Psoas muscle (tissue), 8 donors: ENCODE measurements around the gene SLC35E4. TPM values are rescaled to one million over a fixed set of nuclear protein-coding genes. Genes with fewer than 3 reads are reported as not detected.

ENCODE experiments used
- ATAC-seq, 4 donors: fragments of 200-7000 bp; cut with Tn5 transposase; one replicate each; pipeline ENCODE4 v1.9.1; 2020; ENCODE audit warnings: moderate library complexity in 3 of 4, mild to moderate bottlenecking in 2 of 4
- DNase-seq, 2 donors: peaks; one replicate each; pipeline ENCODE4 v3.0.0-alpha.2; 2020
- H3K27ac ChIP-seq: fragments of 200-600 bp; one replicate; pipeline ENCODE4 v1.8.0; 2022
- H3K27me3 ChIP-seq, 3 donors: fragments of 200-600 bp in 1 of 3; one replicate each; pipeline versions ENCODE4 v1.6.1 to v1.8.0; 2013 to 2022; ENCODE audit warnings: low read length in 2 of 3, mild to moderate bottlenecking in 2 of 3, moderate library complexity in 1 of 3; ENCODE audit not compliant: insufficient read depth in 3 of 3
- H3K36me3 ChIP-seq, 2 donors: fragments of 200-600 bp in 1 of 2; one replicate each; pipeline versions ENCODE4 v1.6.1 to v1.8.0; 2013 to 2022; ENCODE audit warnings: low read depth in 1 of 2, mild to moderate bottlenecking in 1 of 2, moderate library complexity in 1 of 2; ENCODE audit not compliant: insufficient read depth in 1 of 2
- H3K4me1 ChIP-seq: fragments of 200-600 bp; one replicate; pipeline ENCODE4 v1.8.0; 2022
- H3K4me3 ChIP-seq: fragments of 200-600 bp; one replicate; pipeline ENCODE4 v1.8.0; 2022; ENCODE audit warnings: mild to moderate bottlenecking
- H3K9me3 ChIP-seq: fragments of 200-600 bp; one replicate; pipeline ENCODE4 v1.8.0; 2022
- CTCF ChIP-seq: fragments of 200-600 bp; IDR thresholded peaks from one replicate; pipeline ENCODE4 v1.8.0; 2022; ENCODE audit warnings: antibody characterized with exemption
- WGBS, 3 donors: extraction: QIAGEN DNeasy Blood & Tissue Kit; methylation state at CpG; one replicate each; pipeline versions ENCODE4 v1.1.6 to v1.1.7; 2013; 5-methylcytosine and 5-hydroxymethylcytosine counted together
- intact Hi-C, 2 donors: fragments of 100-400 bp; cut with DNase I; formaldehyde crosslinking; loops; one replicate each; pipeline versions ENCODE4 v1.11.0 to v1.14.2; 2022
- polyA plus RNA-seq, 3 donors: library from polyadenylated mRNA; stranded (reverse); fragments of 200-250 nt; gene quantifications; one replicate each; pipeline ENCODE4 v1.2.3, GENCODE V29; 2013
- total RNA-seq, 4 donors: library from RNA; stranded (reverse); fragmentation: NEBNext Ultra II Directional in 2 of 4; extraction: Animal tissue kit (Norgen Biotek cat#: 25700) in 2 of 4; gene quantifications; one replicate each; pipeline versions ENCODE4 v1.2.1 to v1.2.4, GENCODE V29; 2021 to 2023
- donor health status: healthy with polysubstance abuse.
- donor health status: DM: no; HTN: no; CAD: no; lungs with moderate emphysema.
- donor health status: Bipolar disorder and iron deficiency.
- donor health status: healthy.
- donor health status: DM: yes; HTN: yes; CAD: no.
- donor health status: DM: no; HTN: no; CAD: no.
- donor health status: DM: no; HTN: no; CAD: no.
- donor health status: DM: yes; HTN: yes; CAD: no.

The SLC35E4 gene
- total and polyA plus RNA-seq, 7 donors: 2.6 to 11.5 (median 6.8) TPM

GRCh38 chr22:30694171-30694639 lies 58.6 kb downstream of the SLC35E4 start:
- WGBS, 3 donors: 1% methylated on average over 29 to 38 of the region's 38 CpGs
- ATAC-seq (peak; percentile 68 to 82 (median 70)), DNase-seq (peak; percentile 44 to 76)
- intact Hi-C loops: no loop called here
- Histone ChIP-seq H3K9me3 (no peaks in the 10 kb centered on the region), H3K36me3 (no peaks in the 10 kb centered on the region), H3K27ac (peak overlapping the region; percentile 47), H3K4me1 (peaks cover 7% of the 10 kb centered on the region), H3K27me3 (peaks cover 0 to 7% (median 0%) of the 10 kb centered on the region in 3 donors), H3K4me3 (peak overlapping the region; percentile 73)
- TF ChIP-seq CTCF: no peak

- no peaks in the 10 kb centered on the region for H3K36me3 ChIP-seq
- WGBS, 3 donors: 3 to 8% (median 4%) methylated on average over 19 to 87 of the region's 88 CpGs
- H3K4me1 ChIP-seq: peaks cover 7% of the 10 kb centered on the region
- intact Hi-C loops: loop anchor here (5.0 kb wide), 1 partner anchor 57 kb away; the partner anchor contains the start of gene SLC35E4 (in 2 of the 2)
- peak within 1 kb of the TSS; percentile 74 for H3K4me3 ChIP-seq
- peaks cover 0 to 7% (median 0%) of the 10 kb centered on the region in 3 donors for H3K27me3 ChIP-seq
- H3K9me3 ChIP-seq: no peaks in the 10 kb centered on the region
- DNase-seq (peak; percentile 44 to 64), ATAC-seq (peak; percentile 72 to 81 (median 78))
- H3K27ac ChIP-seq: peak within 1 kb of the TSS; percentile 76
- peak; percentile 13 for TF ChIP-seq CTCF
These were observed 59.2 kb downstream of the SLC35E4 start, which contains the start of gene OSBP2 for GRCh38 chr22:30694640-30695350. Gene OSBP2, plus strand, starts transcription at chr22:30694874. Its CDS starts 36 bp downstream, at chr22:30694910.

- no peak for TF ChIP-seq CTCF
- Histone ChIP-seq H3K27ac (peak overlapping the region; percentile 76), H3K36me3 (no peaks in the 10 kb centered on the region), H3K4me1 (peaks cover 7% of the 10 kb centered on the region), H3K9me3 (no peaks in the 10 kb centered on the region), H3K4me3 (peak overlapping the region; percentile 74), H3K27me3 (peaks cover 0 to 7% (median 0%) of the 10 kb centered on the region in 3 donors)
- 62 to 69% (median 62%) methylated on average over 15 of the region's 15 CpGs for WGBS, 3 donors
- intact Hi-C loops: loop anchor here (5.0 kb wide), 1 partner anchor 58 kb away; the partner anchor contains the start of gene SLC35E4 (in 2 of the 2)
- DNase-seq (peak in 1 of 2 donors; percentile 16), ATAC-seq (peak in 2 of 4 donors; percentile 24 to 29)
These were observed 59.8 kb downstream of the SLC35E4 start for GRCh38 chr22:30695351-30695851.

GRCh38 chr22:30695871-30696655 lies 60.5 kb downstream of the SLC35E4 start:
- WGBS, 3 donors: 82 to 92% (median 84%) methylated on average over 7 of the region's 7 CpGs
- DNase-seq: no peak
- no peak for TF ChIP-seq CTCF

More at GRCh38 chr22:30695871-30696655, 60.5 kb downstream of the SLC35E4 start:
- ATAC-seq: no peak
- no peaks in the 10 kb centered on the region for H3K9me3 ChIP-seq
- intact Hi-C loops: loop anchor here (2.0 to 5.0 kb wide), 2 partner anchors 59 kb away; partner anchors contain the start of gene SLC35E4 (in 2 of the 2)
- no peak overlapping the region for H3K27ac ChIP-seq
- no peak overlapping the region for H3K4me3 ChIP-seq
- peaks cover 0 to 7% (median 0%) of the 10 kb centered on the region in 3 donors for H3K27me3 ChIP-seq
- peaks cover 7% of the 10 kb centered on the region for H3K4me1 ChIP-seq
- H3K36me3 ChIP-seq: no peaks in the 10 kb centered on the region

Other genes starting within 250 kb of the SLC35E4 start
- gene RNF215, start 248.4 kb upstream of the SLC35E4 start, total RNA-seq: 1 to 10 TPM; 5.7 to 9.8 (median 8.2) TPM
- gene RNF215, start 248.4 kb upstream of the SLC35E4 start, polyA plus RNA-seq: 10 to 100 TPM in 1 of 3 donors, 1 to 10 TPM in 2; 6.1 to 13.8 (median 8.8) TPM
- 1 to 10 TPM; 1.3 to 2.9 (median 2.1) TPM for gene SEC14L2, start 238.8 kb upstream of the SLC35E4 start, total RNA-seq
- 10 to 100 TPM in 1 of 3 donors, 1 to 10 TPM in 1, under 1 TPM in 1; 0.38 to 75.0 (median 1.3) TPM for gene SEC14L2, start 238.8 kb upstream of the SLC35E4 start, polyA plus RNA-seq
- 10 to 100 TPM in 3 of 4 donors, 1 to 10 TPM in 1; 4.3 to 68.7 (median 17.7) TPM for gene MTFP1, start 210.0 kb upstream of the SLC35E4 start, total RNA-seq
- 100 to 1,000 TPM in 1 of 3 donors, 10 to 100 TPM in 2; 50.8 to 156 (median 71.3) TPM for gene MTFP1, start 210.0 kb upstream of the SLC35E4 start, polyA plus RNA-seq
- not detected for gene SEC14L3, start 163.8 kb upstream of the SLC35E4 start, total RNA-seq
- under 1 TPM in 1 of 3 donors, not detected in 2; 0.04 TPM for gene SEC14L3, start 163.8 kb upstream of the SLC35E4 start, polyA plus RNA-seq
- not detected for gene SEC14L4, start 130.1 kb upstream of the SLC35E4 start, total RNA-seq
- gene SEC14L4, start 130.1 kb upstream of the SLC35E4 start, polyA plus RNA-seq: under 1 TPM in 2 of 3 donors, not detected in 1; 0.01 to 0.07 TPM
- gene SEC14L6, start 89.0 kb upstream of the SLC35E4 start, total RNA-seq: not detected
- gene SEC14L6, start 89.0 kb upstream of the SLC35E4 start, polyA plus RNA-seq: not detected
- gene GAL3ST1, start 61.1 kb upstream of the SLC35E4 start, total RNA-seq: 1 to 10 TPM in 3 of 4 donors, under 1 TPM in 1; 0.80 to 2.7 (median 1.3) TPM
- gene GAL3ST1, start 61.1 kb upstream of the SLC35E4 start, polyA plus RNA-seq: under 1 TPM; 0.21 to 0.63 (median 0.39) TPM
- 10 to 100 TPM; 32.8 to 74.8 (median 63.7) TPM for gene PES1, start 43.9 kb upstream of the SLC35E4 start, total RNA-seq
- gene PES1, start 43.9 kb upstream of the SLC35E4 start, polyA plus RNA-seq: 100 to 1,000 TPM in 1 of 3 donors, 10 to 100 TPM in 2; 55.9 to 100 (median 69.4) TPM
- 10 to 100 TPM in 1 of 4 donors, 1 to 10 TPM in 3; 5.5 to 11.7 (median 9.0) TPM for gene TCN2, start 28.6 kb upstream of the SLC35E4 start, total RNA-seq
- gene TCN2, start 28.6 kb upstream of the SLC35E4 start, polyA plus RNA-seq: 1 to 10 TPM; 5.9 to 9.9 (median 7.0) TPM
- gene DUSP18, start 32.1 kb downstream of the SLC35E4 start, total RNA-seq: 1 to 10 TPM in 3 of 4 donors, under 1 TPM in 1; 0.69 to 1.6 (median 1.3) TPM
- gene DUSP18, start 32.1 kb downstream of the SLC35E4 start, polyA plus RNA-seq: 1 to 10 TPM in 2 of 3 donors, under 1 TPM in 1; 0.65 to 3.8 (median 1.5) TPM
- gene OSBP2, start 59.1 kb downstream of the SLC35E4 start, total RNA-seq: 1 to 10 TPM; 2.5 to 8.2 (median 3.3) TPM
- 1 to 10 TPM in 2 of 3 donors, under 1 TPM in 1; 0.27 to 1.7 (median 1.4) TPM for gene OSBP2, start 59.1 kb downstream of the SLC35E4 start, polyA plus RNA-seq